GM18502 (cell line): ENCODE measurements around the gene EYA2.

Source experiments
- ATAC-seq: cut with Tn5 transposase; IDR thresholded peaks from one replicate; pipeline ENCODE4 v1.9.1; 2021; ENCODE audit warnings: mild to moderate bottlenecking; ENCODE audit not compliant: unreplicated experiment, poor library complexity

The EYA2 gene

DNA sequence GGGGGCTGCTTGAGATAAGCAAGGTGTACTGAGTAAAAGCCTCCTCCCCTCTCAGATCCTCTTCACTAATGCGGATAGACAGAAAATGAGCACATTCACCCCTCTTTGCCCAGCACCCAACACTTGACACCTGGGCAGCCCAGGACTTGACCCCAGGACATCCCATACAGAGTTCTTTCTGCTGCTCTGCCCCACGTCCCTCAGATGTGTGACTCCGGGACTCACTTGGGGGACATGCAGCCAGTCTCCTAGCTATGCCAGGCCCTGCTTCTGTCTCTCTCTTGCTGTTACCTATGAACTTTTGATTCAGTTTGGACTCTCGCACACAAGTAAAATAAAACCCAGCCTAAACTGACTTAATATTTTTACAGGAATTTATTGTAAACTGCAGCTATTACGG, 159.9 kb downstream of the EYA2 start:
- ATAC-seq = no peak

DNA sequence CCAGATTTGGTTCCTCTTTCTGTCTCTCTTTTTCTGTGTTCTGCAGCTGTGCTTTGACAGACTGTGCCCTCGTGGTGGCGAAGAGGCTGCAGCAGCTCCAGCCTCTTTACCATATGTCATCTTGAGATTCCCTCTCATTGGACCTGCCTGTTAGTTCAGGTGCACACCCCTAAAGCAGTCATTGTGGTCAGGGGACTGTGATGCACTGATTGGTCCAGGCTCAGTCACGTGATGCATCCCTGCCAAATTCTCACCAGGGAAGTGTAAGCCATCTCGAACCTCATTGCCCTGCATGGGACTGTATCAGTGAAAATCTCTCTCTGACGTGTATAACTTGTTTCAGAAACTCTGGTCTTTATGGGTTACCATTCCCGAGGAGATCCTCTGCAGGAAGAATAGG, 160.3 kb downstream of the EYA2 start:
- no peak for ATAC-seq

DNA sequence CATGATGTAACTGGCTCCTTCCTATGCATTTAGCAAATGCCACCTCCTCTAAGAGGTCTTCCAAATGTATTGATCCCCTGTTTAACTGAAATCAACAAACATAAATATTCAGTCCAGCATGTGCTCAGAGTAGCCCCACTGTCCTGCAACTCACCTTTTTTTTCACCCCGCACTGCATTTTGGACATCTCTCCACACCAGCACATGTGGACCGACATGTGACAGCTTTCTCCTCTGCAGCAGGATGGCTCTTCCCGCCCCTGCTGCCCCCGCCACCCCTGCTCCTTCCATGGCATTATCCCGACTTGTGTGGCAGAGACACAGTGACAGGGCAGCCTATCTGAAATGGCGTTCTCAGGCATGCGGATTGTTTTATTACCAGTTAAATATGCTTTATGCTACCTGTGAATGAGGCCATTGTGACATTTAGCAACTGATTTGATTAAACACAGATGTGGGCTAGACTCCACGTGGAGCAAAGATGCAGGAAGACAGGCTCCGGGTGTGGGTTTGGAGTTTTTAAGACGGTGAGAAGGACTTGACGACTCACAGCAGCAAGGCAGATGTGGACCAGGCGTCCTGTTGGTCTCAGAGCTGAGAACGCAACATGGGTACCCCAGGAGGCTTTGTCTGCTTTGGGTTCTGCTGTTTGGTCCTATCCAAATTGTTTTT, 161.2 kb downstream of the EYA2 start:
- no peak for ATAC-seq

DNA sequence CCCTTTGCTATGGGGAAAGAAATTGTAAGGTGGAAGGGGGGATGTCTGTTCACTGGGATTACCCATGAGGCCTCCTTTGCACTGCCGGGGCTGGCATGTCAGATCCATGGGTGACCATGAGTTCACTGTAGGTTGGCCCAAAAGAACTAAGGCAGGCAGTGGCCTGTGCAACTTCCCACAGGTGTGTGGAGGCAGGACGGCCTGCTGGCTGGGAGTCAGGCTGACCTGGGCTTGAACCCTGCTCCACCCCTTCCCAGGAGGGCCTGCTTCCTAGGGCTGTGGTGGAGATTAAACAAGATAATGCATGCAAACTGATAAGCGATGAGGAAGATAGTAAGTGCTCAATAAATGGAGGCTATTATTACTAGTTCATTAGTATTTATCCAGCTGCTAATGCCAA, 163.0 kb downstream of the EYA2 start:
- ATAC-seq = no peak

DNA sequence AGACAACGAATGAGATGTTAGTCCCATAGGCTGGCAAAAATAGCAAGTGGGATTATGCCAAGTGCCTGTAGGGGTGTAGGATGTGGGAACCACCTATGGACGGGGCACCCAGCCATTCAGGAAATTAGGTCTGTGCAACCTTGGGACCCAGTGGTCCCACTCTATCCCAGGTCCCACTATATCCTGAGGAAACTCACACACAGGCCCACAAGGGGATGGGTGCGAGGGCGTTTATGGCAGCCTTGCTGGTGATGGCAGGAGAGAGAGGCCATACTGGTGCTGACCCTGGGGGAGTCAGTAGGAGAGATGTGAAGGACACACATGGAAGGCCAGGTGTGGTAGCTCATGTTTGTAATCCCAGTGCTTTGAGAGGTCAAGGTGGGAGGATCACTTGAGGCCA, 163.6 kb downstream of the EYA2 start:
- no peak for ATAC-seq

DNA sequence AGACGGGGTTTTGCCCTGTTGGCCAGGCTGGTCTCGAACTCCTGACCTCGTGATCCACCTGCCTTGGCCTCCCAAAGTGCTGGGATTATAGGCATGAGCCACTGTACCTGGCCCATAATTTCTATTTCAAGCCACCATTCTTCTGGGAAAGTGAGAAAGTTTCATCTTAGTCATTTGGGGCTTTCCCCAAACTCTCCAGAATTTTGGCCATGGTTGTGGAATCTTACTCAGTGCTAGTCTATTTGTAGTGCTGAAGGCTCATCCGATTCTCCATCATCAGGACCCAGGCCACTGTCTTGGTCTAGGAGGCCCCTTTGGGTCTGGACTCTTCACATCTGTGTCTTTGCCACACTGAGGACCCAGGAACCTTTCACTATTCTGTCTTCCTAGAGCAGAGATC, 164.9 kb downstream of the EYA2 start:
- ATAC-seq = no peak

DNA sequence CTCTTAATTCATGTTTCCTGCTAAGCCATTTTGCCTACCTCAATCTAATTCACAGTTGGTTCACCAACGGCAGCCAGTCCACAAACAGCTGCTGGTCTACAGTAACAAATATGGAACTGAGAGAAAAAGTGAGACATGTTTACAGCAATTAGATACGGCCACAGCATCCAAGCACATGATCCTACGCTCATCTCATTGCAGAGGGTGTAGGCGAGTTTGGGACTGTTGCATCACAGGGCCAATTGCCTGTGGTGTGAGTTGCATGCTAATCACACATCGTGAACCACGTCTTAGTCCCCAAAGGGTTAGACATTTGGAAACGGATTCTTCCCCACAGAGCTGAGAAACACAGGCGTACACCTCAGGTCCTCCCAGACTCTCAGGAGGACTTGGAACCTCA, 166.9 kb downstream of the EYA2 start:
- ATAC-seq = no peak

DNA sequence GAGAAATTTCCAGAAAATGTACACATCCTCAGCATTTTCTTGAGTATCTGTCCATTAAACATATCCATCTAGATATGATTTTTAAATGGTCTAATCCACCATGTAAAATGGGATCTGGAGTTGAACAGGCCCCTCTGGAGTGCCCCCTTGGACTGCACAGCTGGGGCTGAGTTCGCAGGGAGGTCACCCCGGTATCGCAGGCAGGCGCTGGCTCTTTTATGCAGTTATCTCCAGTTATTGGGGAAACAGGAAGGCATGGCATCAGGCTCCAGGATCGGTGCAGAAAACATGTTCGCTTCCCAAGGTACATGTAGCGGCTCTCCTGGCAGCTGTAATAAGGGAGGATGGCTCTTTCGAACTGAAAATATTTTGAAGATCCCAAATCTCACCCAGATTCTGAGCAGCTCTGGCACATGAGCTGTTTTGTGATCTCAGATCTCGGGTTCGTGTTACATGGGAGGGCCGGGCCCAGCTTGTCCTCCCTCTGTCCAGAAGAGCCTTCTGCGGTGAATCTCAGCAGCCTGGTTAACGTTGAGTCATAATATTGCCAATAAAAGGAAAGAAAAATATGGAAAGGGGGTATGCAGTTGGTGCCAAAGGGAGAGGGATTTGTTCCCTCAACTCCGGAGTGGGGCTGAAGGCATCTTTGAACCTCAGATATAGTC, 167.7 kb downstream of the EYA2 start:
- ATAC-seq = no peak

DNA sequence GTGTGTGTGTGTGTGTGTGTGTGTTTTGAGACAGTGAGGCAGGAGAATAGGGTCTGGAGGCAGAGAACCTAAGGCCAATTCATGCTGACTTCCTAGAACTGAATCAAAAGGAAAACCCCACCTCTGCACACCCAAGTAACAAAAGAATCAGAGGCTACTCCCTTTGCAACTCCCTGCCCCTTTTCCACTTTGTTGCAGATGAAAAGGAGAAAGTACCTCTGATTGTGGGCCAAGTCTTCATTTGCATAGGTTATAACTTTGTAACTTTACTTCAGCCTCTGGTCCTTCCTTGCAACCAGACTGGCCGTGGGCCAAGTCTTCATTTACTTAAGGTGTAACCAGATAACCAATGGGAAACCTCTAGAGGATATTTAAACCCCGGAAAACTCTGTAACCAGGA, 168.8 kb downstream of the EYA2 start:
- no peak for ATAC-seq

DNA sequence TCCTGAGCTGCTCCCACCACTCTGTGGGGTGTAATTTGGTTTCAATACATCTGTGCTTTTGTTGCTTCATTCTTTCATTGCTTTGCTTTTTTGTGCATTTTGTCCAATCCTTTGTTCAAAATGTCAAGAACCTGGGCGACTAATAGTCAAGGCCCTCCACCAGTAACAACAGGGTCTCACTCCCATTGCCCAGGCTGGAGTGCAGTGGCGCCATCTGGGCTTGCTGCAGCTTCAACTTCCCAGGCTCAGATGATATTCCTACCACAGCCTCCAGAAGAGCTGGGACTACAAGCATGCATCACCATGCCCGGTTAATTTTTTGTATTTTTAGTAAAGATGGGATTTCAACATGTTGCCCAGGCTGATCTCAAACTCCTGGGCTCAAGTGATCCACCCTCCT, 169.2 kb downstream of the EYA2 start:
- no peak for ATAC-seq

DNA sequence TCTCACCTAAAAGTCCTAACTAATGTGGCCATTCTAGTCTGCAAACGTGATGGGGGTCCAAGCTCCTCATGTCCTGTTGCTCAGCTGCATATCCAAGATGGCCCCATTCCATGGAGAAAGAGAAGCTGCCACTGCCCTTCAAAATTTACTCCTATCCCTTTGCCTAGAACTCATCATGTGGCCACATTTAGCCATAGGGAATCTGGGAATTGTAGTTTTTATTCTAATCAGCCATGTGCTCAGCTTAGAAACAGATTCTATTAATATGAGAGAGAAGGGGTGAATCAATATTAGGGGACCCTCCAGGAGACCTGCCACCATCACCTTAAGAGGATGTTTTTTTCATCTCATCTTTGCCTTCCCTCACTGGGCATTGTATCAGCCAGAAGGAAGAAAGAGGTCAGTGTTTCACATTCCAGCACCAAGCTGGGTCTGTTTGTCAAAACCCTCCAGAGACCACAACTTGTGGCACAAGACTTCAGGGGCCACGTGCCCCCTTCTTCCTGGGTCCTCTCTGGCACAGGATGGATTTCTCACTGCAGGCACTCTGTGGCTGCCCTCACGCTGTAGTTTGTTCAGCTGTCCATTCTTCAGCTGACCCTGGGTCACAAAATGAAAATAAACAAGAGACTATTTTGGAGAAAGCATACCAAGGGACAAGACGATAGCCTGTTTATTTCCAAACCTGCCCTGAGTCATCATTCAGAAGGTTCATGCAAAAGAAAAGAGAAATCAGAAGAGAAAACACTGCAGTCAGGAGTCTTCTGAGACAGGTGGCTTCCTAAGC, 172.0 kb downstream of the EYA2 start:
- ATAC-seq = no peak

DNA sequence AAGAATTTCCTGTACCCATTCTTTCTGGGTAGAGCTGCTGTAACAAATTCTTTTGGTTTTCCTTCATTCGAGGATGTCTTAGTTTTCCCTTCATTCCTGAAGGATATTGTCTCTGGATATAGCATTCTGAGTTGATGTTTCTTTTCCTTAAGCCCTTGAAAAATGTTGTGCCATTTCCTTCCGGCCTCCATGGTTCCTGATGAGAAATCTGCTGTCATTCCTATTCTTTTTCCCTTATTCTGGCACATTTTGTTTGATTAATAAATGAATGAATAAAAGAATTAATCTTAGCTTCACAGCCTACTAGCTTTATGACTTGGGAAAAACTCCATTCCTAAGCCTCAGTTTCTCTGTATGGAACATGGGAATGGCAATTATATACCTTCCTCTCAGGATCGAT, 173.1 kb downstream of the EYA2 start:
- no peak for ATAC-seq

DNA sequence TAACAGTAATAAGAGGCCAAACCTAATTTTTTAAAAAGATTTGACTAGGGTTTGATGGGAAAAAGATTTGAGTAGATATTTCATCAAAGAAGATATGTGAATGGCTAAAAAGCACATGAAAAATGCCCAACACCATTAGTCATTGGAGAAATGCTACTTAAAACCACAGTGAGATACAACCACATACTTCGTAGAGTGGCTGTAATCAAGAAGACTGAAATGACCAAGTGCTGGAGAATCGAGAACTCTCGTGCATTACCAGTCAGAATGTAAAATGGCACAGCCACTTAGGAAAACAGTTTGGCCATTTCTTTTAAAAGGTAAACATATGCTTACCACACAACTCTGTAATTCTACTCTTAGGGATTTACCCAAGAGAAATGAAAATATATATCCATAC, 175.5 kb downstream of the EYA2 start:
- ATAC-seq = no peak

DNA sequence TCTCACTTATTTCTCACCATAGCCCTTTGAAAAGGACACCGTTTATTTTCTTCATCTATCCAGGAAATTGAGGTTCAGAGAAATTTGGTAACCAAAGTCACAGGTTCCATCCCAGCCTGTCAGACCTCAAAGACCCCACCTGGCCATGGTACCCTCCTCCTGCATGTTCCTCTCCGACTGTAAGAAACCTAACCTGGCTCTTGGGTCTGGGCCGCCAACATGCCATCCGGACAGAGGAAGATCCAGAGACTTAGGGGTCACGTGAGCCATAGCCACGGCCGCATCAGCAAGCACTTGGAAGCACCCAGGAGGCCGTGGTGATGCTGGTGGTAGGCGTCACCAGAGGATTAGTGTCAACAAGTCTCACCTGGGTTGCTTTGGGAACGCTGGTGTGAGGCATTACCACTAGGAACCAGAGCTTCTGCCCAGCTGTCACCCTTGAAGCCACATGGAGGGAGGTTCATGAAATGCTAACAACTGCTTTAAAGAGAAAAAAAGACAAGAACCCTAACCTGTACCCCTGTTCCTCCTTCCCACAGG, 177.1 kb downstream of the EYA2 start:
- ATAC-seq = no peak

DNA sequence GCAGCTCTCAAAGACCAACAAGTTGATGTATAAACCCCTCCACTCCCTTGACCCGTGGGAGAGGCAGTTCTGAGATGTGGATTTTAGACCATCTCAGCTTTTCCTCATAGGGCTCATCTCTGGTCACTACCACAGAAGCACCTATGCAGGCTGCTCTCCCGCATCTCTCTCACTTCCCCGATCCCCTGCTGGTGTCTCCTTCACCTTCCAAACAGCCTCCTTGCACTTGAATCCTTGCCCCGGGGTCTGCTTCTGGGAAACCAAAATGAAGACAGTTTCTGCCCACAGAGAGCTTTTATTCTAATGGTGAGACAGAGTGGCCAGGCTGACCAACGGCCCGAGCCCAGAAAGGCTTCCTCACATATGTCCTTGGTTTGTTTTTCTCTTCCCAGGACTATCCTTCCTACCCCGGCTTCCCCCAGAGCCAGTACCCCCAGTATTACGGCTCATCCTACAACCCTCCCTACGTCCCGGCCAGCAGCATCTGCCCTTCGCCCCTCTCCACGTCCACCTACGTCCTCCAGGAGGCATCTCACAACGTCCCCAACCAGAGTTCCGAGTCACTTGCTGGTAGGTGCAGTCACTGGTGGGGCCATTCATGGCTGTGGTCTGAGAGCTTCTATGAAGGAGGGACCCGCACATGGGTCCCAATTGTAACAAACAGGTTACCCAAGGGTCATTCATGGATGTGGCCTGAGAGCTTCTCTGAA, 179.3 kb downstream of the EYA2 start:
- no peak for ATAC-seq

DNA sequence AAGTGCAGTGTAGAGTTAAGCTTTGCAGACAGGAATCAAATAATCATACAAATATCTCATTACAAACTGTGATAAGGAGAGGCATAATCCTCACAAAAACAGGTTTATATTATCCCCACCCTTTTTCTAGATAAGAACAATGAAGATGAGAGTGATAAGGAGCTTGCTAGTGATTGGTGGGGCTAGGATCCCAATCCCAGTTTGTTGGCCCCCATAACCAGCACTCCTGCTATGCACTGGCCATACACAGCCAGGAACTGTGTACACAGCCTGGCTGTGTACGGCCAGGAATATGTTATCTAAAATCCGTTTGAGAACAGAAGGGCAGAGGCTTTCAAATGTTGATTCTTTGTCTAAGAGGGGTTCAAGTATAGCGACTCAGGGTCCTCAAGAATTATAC, 180.6 kb downstream of the EYA2 start:
- ATAC-seq = no peak

DNA sequence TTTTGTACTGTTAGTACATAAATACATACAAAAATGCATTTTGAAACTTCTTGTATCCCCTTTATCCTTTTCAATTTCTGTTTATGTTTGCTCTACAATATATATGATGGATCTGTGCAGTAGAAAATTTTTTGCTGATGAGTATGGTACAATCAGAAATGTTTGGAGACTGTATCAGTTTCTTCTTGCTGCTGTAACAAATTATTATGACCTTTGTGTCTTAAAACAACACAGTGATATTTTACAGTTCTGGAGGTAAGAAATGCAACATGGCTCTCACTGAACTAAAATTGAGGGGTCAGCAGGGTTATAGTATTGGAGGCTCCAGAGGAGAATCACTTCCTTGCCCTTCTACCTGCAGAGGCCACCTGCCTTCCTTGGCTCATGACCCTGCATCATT, 184.4 kb downstream of the EYA2 start:
- ATAC-seq = no peak

DNA sequence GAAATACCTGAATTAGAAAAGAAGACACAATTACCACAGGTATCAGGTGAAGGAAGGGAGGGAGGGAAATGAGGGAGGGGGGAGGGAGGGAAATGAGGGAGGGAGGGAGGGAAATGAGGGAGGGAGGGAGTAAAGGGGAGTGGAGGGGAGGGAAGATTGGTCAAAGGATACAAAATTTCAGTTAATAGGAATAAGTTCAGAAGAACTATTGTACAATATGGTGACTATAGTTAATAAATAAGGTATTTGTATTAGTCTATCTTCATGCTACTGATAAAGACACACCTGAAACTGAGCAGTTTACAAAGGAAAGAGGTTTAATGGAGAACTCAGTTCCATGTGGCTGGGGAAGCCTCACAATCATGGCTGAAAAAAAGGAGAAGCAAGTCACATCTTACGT, 185.7 kb downstream of the EYA2 start:
- no peak for ATAC-seq

DNA sequence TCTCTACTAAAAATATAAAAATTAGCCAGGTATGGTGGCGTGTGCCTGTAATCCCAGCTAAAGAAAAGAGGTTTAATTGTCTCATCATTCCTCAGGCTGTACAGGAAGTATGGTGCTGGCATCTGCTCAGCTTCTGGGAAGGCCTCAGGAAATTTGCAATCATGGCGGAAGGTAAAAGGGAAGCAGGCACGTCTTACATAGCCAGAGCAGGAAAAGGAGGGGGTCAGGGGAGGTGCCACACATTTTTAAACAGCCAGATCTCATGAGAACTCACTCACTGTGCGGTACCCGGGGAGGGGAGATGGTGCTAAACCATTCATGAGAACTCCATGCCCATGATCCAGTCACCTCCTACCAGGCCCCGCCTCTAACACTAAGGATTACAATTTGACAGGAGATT, 191.7 kb downstream of the EYA2 start:
- no peak for ATAC-seq

DNA sequence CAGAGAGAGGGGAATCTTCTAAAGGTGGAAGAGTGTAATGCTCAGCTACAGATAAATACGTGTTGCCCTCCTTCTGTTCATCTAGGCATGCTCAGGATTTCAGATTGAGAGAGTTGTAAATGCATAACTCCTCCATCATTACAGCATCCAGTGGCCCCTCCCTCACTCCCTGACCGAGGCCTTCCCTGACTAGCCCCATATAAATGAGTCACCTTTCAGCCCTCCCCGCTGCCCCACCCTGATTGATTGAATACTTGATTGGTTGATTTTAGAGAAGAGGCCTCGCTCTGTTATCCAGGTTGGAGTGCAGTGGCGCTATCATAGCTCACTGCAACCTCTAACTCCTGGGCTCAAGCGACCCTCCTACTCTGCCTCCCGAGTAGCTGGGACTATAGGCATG, 193.7 kb downstream of the EYA2 start:
- no peak for ATAC-seq

DNA sequence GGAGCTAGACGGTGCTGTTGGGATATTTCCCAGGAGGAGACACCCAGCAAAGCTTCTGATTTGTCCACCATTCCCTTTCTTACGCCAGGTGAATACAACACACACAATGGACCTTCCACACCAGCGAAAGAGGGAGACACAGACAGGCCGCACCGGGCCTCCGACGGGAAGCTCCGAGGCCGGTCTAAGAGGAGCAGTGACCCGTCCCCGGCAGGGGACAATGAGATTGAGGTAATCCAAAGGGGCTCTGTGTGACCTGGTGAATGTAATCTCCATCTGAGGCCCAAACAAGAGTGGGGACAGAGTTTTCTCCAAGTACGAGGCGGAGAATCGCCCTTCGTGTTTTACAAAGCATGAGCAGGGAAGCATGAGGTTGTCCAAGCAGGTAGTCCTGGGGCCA, 194.5 kb downstream of the EYA2 start:
- ATAC-seq = no peak
